ENCODE data around the gene DSCAML1. TPM values are rescaled to one million over a fixed set of nuclear protein-coding genes. Genes with fewer than 3 reads are reported as not detected.

Gene DSCAML1
- total RNA-seq, 4 donors from 2014 or later = 0.54 to 1.8 (median 0.99) TPM

DNA sequence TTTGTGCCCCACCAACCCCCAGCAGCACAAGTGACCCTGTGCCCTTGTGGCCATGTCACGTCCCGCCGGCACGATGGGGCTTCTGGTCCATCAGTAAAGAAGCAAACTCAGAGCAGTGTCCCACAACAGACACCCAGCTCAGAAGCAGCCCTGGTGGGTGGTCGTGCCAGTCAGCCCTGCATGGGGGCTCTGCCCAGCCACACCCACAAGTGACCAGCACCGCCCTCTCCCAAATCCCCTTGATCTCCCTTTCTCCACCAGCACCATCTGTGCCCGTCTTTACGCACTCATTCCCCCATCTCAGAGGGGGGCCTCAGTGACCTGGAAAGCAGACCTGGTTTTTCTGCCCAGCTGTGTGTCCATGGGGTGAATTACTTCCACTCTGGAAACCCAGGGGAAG, 149.1 kb downstream of the DSCAML1 start:
- no peaks in the 10 kb centered on the region for H3K4me1 ChIP-seq
- no peaks in the 10 kb centered on the region for H3K27me3 ChIP-seq
- TF ChIP-seq POLR2A (IDR thresholded peaks at IDR 0.05) = no peak
- H3K4me3 ChIP-seq (replicated peaks in 1 of 3) = no peak overlapping the region
- WGBS, 2 donors = 85 to 89% methylated on average over 8 of the region's 8 CpGs
- H3K9me3 ChIP-seq = no peaks in the 10 kb centered on the region
- DNase-seq = no peak
- H3K36me3 ChIP-seq = no peaks in the 10 kb centered on the region
- intact Hi-C loops (cut with DNase I) = no loop called here
- no peak overlapping the region for H3K27ac ChIP-seq

DNA sequence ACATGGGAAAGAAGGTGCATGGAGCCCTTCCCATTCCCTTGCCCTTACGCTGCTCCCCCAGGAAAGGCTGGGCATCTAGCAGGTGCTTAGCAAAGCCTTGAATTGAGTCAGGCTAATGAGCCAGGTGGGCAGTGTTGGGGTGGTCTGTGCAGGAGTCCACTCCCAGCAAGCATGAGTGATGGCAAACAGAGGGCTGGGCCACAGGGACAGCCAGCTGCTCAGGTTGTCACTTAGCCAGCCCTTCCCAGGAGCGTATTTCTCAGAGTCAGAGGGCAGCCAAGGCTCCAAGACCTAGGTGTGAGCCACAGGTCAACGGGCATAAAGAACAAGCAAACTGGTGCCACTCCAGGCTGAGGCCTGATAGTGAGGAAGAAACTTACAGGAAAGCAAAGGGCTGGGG, 149.8 kb downstream of the DSCAML1 start:
- H3K4me1 ChIP-seq = no peaks in the 10 kb centered on the region
- H3K4me3 ChIP-seq (replicated peaks in 1 of 3) = no peak overlapping the region
- H3K27ac ChIP-seq = no peak overlapping the region
- WGBS, 2 donors = 87 to 88% methylated on average over 3 of the region's 3 CpGs
- no peaks in the 10 kb centered on the region for H3K27me3 ChIP-seq
- TF ChIP-seq POLR2A (IDR thresholded peaks at IDR 0.05) = no peak
- TF ChIP-seq, protein P1, sequence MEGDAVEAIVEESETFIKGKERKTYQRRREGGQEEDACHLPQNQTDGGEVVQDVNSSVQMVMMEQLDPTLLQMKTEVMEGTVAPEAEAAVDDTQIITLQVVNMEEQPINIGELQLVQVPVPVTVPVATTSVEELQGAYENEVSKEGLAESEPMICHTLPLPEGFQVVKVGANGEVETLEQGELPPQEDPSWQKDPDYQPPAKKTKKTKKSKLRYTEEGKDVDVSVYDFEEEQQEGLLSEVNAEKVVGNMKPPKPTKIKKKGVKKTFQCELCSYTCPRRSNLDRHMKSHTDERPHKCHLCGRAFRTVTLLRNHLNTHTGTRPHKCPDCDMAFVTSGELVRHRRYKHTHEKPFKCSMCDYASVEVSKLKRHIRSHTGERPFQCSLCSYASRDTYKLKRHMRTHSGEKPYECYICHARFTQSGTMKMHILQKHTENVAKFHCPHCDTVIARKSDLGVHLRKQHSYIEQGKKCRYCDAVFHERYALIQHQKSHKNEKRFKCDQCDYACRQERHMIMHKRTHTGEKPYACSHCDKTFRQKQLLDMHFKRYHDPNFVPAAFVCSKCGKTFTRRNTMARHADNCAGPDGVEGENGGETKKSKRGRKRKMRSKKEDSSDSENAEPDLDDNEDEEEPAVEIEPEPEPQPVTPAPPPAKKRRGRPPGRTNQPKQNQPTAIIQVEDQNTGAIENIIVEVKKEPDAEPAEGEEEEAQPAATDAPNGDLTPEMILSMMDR (IDR thresholded peaks at IDR 0.05) = no peak
- H3K36me3 ChIP-seq = no peaks in the 10 kb centered on the region
- no peak for DNase-seq
- intact Hi-C loops (cut with DNase I) = no loop called here
- H3K9me3 ChIP-seq = no peaks in the 10 kb centered on the region

DNA sequence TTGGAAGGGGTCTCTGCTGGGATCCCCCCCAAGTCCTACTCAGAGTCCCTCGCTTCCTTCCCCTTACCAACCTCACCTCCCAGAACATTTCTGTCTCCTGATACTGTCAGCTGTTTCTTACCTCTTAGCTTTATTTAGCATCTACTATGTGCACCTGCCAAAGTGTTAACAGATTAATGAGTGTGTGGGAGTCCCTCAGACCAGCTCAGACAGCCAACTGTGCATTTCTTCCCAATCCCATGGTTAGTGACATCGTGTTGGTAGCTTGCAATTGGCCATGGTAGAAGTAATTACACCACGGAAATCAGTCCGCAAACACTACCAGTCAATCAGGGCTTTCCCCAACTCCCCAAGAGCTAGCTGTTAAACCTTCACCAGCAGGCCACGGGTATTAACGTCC, 150.6 kb downstream of the DSCAML1 start:
- TF ChIP-seq, protein P1 (IDR thresholded peaks at IDR 0.05) = no peak
- no peak for TF ChIP-seq POLR2A (IDR thresholded peaks at IDR 0.05)
- 77 to 95% methylated on average over 6 of the region's 6 CpGs for WGBS, 2 donors
- H3K27me3 ChIP-seq = no peaks in the 10 kb centered on the region
- H3K36me3 ChIP-seq = no peaks in the 10 kb centered on the region
- no peak overlapping the region for H3K27ac ChIP-seq
- H3K4me1 ChIP-seq = no peaks in the 10 kb centered on the region
- H3K9me3 ChIP-seq = no peaks in the 10 kb centered on the region
- H3K4me3 ChIP-seq (replicated peaks in 1 of 3) = no peak overlapping the region
- intact Hi-C loops (cut with DNase I) = no loop called here
- no peak for DNase-seq

DNA sequence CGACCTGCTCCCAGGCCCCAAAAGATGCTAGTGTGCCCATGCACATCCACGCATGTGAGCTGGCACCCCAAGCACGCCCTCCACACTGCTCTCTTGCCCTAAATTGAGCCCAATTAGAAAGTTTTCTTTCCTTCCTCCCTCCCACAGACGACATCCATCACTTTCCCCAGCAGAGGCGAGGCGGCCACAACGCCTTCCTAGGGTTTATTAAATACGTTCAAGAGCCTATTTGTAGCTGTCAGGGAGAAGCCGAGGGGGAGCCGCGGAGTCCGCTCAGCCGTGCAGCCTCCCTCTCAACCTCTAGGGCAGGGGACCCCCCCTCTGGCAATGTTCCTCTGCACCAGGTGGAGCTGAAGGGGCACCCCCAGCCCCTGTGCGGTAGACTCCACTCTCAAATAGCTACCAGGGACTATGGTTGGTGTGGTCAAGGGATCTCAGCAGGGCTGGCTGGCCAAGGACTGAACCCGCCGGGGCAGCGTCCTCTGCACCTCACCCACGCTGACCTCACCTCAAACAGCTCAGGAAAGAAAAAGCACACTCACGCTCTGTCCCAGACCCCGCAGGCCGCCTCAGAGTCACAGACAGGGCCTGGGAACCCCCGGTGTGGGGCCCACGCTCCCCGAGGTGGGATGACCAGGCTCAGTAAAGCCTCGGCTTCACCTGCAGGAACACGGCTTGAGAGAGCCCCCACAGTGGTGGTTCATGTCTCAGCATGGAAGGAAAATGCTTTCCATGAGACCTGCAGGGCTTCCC, 152.4 kb downstream of the DSCAML1 start:
- 78 to 85% methylated on average over 22 to 26 of the region's 26 CpGs for WGBS, 2 donors
- TF ChIP-seq POLR2A (IDR thresholded peaks at IDR 0.05) = no peak
- TF ChIP-seq, protein P1 (IDR thresholded peaks at IDR 0.05) = no peak
- H3K9me3 ChIP-seq = no peaks in the 10 kb centered on the region

DNA sequence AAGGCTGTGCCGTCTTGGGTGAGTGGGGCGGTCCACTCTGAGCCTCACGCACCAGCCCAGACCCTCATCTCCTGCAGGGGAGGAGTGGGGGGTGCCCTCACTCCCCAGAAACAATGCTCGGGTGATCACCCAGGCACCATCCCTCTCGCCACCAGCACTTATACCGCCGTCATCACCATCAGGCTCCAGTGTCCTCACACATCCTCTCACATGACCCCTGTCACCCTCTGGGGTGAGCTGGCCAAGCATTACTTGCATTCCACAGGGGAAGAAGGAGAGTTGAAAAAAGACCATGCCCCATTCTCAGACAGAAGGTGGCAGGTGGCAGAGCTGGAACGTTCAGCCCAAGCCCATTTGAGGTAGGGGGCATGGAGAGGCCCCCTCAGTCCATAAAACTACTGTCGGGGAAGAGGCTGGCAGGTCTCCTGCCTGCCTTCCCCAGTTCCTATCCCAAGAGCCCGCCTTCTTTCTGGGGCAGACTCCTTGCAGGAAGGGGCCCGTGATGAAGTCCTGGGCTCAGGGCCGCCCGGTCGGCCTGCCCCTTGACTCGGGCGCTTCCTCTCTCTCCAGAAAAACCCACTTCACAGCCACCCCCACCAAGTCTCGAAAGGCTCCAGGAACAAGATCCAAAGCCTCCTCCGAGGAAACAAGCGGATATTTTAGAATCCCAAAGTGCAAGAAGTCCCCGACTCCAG, 153.3 kb downstream of the DSCAML1 start:
- Histone ChIP-seq H3K27ac (no peak overlapping the region), H3K4me1 (no peaks in the 10 kb centered on the region), H3K9me3 (no peaks in the 10 kb centered on the region), H3K4me3 (replicated peaks in 1 of 3) (no peak overlapping the region), H3K27me3 (no peaks in the 10 kb centered on the region), H3K36me3 (no peaks in the 10 kb centered on the region)
- WGBS, 2 donors = 75 to 78% methylated on average over 19 to 20 of the region's 20 CpGs
- intact Hi-C loops (cut with DNase I) = no loop called here
- DNase-seq = no peak
- TF ChIP-seq POLR2A (IDR thresholded peaks at IDR 0.05) = no peak
- TF ChIP-seq, protein P1 (IDR thresholded peaks at IDR 0.05) = no peak

More for the DNA sequence above, 152.4 kb downstream of the DSCAML1 start:
- intact Hi-C loops (cut with DNase I) = no loop called here
- Histone ChIP-seq H3K4me1 (no peaks in the 10 kb centered on the region), H3K27me3 (no peaks in the 10 kb centered on the region), H3K4me3 (replicated peaks in 1 of 3) (no peak overlapping the region), H3K36me3 (no peaks in the 10 kb centered on the region), H3K27ac (no peak overlapping the region)
- no peak for DNase-seq
